SKM-1 (cell line): ENCODE measurements around the gene MRPL14.

Source experiments
- DNase-seq: peaks from one replicate; lab custom pipeline; 2025; ENCODE audit not compliant: unreplicated experiment; lab: John Stamatoyannopoulos, UW

Gene MRPL14

DNA sequence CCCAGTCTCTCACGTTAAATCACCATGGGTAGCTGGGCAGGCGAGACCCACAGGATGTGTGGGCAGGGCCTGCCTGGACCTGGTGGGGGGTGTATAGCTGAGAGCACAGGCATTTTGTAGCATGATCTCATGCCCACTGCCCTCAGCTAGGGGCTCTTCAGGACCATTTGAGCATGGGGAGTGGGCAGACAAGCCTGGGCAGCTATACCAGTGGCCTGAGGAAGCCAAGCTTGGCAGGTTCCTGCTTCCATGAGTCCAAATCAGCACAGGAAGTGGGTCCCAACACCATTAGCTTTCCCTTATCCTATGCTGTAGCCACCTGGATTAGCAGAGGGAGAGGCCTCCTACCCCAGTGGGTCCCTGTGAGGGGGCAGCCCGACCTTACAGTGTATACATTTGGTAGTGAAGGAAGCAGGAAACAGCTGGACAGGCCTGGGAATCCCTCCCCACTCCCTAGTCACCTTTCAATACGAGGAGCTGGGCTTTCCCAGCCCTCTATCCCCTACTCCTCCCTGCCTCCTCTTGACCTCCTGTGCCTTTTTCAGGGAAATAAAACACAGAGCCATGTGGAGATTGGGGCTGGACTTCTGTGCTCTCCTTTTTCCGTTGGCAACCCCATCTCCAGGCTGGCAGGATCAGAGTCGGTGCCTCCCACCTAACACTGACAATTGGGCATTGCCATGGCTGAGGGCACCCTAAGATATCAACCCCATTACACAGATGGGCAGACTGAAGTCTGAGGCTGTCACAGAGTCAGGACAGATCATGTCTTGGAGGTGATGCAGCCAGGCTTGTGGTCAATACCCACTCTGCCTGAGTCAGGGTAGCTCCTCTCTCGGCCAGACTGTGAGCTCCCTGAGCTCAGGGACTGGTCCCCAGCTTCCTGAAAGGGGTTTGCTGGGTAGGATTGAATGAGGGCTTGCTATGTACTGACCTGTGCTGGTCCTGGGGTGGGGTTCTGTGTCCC lies 59.8 kb downstream of the MRPL14 start:
- DNase-seq: no peak

DNA sequence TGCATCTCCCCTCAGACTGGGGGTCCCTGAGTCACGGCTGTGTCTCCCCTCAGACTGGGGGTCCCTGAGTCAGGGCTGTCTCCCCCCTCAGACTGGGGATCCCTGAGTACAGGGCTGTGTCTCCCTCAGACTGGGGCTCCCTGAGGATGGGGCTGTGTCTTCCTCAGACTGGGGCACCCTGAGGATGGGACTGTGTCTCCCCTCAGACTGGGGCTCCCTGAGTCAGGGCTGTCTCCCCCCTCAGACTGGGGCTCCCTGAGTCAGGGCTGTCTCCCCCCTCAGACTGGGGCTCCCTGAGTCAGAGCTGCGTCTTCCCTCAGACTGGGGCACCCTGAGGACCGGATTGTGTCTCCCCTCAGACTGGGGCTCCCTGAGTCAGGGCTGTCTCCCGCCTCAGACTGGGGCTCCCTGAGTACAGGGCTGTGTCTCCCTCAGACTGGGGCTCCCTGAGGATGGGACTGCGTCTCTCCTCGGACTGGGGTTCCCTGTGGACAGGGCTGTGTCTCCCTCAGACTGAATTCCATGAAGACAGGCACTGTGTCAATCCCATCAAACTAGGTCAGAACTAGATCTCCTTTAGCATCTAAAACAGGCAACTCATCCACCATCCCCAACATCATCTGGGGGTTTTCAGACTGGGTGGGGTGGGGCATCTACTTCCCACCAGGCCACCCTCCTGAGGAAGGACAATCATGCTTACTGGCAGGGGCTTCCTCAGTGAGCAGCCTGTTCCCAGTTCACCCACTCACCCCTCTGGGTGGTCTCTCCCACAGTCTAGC lies 60.7 kb downstream of the MRPL14 start:
- DNase-seq: no peak

DNA sequence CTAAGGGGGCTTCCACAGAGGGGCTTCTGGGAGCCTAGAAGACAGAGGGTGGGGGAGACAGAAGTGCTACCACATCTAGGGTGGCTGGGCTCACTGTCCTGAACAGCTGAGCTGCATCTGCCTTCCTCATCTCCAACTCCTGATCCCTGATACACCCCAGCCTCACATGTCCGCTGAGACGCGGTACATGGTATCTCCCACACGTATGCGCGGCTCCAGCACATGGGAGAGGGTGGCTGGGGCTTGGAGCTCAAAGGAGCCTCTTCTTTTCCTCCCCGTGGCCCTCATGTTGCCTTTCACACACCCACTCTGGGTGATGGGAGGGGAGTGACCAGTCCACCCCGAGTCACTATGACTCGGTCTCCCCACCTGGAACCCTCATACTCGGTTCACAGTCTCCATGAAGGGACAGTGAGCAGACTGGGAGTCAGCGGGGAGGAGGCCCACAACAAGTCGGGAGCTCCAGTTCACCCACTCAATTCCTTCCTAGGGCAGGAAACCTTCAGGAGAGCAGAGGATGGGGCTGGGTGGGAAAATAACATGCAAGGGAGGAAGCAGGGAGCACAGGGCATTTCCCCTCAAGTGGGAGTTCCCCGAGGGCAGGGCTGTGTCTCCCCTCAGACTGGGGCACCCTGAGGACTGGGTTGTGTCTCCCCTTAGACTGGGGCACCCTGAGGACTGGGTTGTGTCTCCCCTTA lies 61.7 kb downstream of the MRPL14 start:
- no peak for DNase-seq

DNA sequence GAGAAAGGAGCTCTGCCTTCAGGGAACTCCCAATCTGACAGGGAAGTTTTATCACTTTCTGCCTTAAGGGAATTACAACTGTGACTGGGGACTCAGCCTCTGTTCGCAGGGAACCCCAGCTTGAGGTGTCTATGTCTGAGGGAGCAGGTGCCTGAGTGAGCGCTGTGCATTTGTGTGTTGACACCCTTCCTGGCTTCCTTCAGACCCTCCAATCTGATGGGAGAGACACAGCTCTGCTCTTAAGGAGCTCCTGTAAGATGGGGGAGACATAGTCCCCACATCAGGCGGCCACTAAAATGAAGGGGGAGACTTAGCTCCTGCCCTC lies 62.3 kb downstream of the MRPL14 start:
- DNase-seq: no peak

DNA sequence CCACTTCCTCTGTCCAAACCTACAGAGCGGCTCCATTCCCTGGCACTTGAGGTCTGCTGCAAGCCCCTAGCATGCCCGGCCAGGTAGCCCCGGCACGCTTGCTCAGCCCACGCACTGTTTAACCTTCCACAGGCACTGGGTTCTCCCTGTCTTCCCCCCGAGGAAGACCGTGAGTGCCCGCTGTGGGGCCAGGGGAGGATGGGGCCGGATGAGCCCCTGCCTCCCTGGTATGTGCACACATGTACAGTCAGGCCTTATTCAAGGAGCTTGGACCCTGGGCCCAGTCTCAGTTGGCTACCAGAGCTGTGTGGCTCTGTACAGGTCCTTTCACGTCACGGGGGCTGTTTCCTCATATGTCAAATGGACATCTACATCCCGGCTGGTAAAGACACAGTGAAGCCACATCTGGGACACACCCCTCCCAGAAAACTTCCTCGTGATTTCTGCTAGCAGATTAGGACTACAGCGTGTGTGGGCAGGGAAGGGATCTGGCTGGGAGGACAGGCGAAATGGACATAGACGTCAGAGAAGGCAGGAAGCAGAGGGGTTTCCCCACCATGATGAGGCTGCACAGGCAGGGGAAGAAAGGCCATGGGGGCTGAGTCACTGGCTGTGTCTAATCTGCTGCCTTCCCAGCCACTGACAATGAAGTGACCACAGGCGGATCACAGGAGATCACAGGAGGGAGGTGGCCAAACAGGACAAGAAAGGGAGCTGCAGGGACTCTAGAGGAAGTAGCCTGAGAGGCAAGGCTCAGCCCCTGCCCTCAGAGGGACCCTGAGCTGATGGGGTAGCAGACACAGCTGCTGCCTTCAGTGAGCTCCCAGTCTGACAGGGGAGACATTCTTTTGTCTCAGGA lies 62.9 kb downstream of the MRPL14 start:
- DNase-seq: no peak

DNA sequence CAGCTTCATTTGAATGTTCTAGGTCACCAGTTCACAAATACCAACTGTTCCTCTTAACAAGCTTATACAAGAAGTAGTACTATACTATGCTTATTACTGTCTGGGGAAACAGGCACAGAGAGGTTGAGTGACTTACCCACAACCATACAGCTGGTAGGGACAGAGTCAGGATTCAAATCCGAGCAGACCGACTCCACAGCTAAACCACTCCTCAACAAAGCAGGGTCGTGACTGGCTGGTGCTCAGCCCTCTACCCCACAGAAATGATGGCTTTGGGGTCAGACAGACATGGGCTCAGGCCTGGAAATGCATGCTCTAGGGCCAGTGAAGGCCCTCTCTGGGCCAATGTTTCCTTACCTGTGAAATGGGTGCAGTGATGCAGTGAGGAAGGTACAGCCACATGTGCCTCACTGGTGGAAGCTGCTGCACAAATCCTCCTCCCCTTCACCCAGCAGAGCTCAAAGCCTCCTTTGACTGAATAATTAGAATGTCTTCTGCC lies 63.6 kb downstream of the MRPL14 start:
- DNase-seq: no peak
